Ovary (tissue), 3 donors: ENCODE results near the gene KLHL5.

Experiments
- CTCF ChIP-seq, 3 donors: fragments of 450-650 bp in 2 of 3; fragments of 200-600 bp in 1 of 3; IDR thresholded peaks; one replicate each; pipeline versions ENCODE4 v1.5.1 to v1.8.0; 2016 to 2022; ENCODE audit warnings: antibody characterized with exemption in 3 of 3, mild to moderate bottlenecking in 1 of 3
- POLR2A ChIP-seq: fragments of 450-650 bp; IDR thresholded peaks from one replicate; pipeline ENCODE4 v1.6.1; 2017; ENCODE audit warnings: antibody characterized with exemption, mild to moderate bottlenecking, moderate library complexity
- donor health status: DM: no; HTN: no; CAD: no.

- no peak for TF ChIP-seq CTCF (IDR thresholded peaks at IDR 0.05)
- no peak for TF ChIP-seq POLR2A
Measured at GRCh38 chr4:39126256-39127095, 64.4 kb downstream of the KLHL5 start.
